Heart left ventricle (tissue), 16 donors: ENCODE measurements around the gene BTRC. TPM values are rescaled to one million over a fixed set of nuclear protein-coding genes. Genes with fewer than 3 reads are reported as not detected.
"Not testable (repeated sequence)": the region's sequence is repeated elsewhere in the genome, so short reads cannot be mapped to it uniquely, and the experiment has no call there.

Experiments used
- ATAC-seq, 4 donors: fragments of 200-7000 bp; cut with Tn5 transposase; one replicate each; pipeline ENCODE4 v1.9.1; 2020 to 2022; ENCODE audit warnings: moderate library complexity in 4 of 4, mild to moderate bottlenecking in 3 of 4, moderate number of reproducible peaks in 1 of 4
- DNase-seq, 5 donors: peaks; one replicate each; pipeline ENCODE4 v3.0.0-alpha.2; 2020
- H3K27ac ChIP-seq, 12 donors: fragments of 200-600 bp; sonication (generic) in 4 of 12; one replicate each; pipeline versions ENCODE4 v1.5.0 to v1.8.0; 2016 to 2022; ENCODE audit warnings: mild to moderate bottlenecking in 2 of 12
- H3K27me3 ChIP-seq, 9 donors: fragments of 200-600 bp; sonication (generic) in 2 of 9; one replicate each; pipeline versions ENCODE4 v1.5.1 to v1.8.0; 2016 to 2022; ENCODE audit warnings: mild to moderate bottlenecking in 3 of 9
- H3K36me3 ChIP-seq, 9 donors: fragments of 200-600 bp; sonication (generic) in 2 of 9; one replicate each; pipeline versions ENCODE4 v1.5.0 to v1.8.0; 2018 to 2022; ENCODE audit warnings: mild to moderate bottlenecking in 2 of 9
- H3K4me1 ChIP-seq, 12 donors: fragments of 200-600 bp; sonication (generic) in 4 of 12; one replicate each; pipeline versions ENCODE4 v1.5.0 to v1.8.0; 2016 to 2022; ENCODE audit warnings: mild to moderate bottlenecking in 3 of 12
- H3K4me3 ChIP-seq, 12 donors: fragments of 200-600 bp; sonication (generic) in 4 of 12; one replicate each; pipeline versions ENCODE4 v1.5.0 to v1.8.0; 2017 to 2022; ENCODE audit warnings: mild to moderate bottlenecking in 9 of 12, moderate library complexity in 4 of 12
- H3K9me3 ChIP-seq, 12 donors: fragments of 200-600 bp; sonication (generic) in 4 of 12; one replicate each; pipeline versions ENCODE4 v1.5.0 to v1.8.0; 2016 to 2022; ENCODE audit warnings: mild to moderate bottlenecking in 1 of 12
- CTCF ChIP-seq, 12 donors: fragments of 200-600 bp; sonication (generic) in 4 of 12; IDR thresholded peaks; one replicate each; pipeline versions ENCODE4 v1.5.0 to v1.8.0; 2018 to 2022; ENCODE audit warnings: antibody characterized with exemption in 12 of 12, mild to moderate bottlenecking in 5 of 12
- POLR2A ChIP-seq, 2 donors: fragments of 450-650 bp; IDR thresholded peaks; one replicate each; pipeline ENCODE4 v1.6.1; 2017; ENCODE audit warnings: antibody characterized with exemption in 2 of 2, mild to moderate bottlenecking in 2 of 2, moderate library complexity in 2 of 2
- WGBS, 4 donors: extraction: QIAGEN DNeasy Blood & Tissue Kit in 2 of 4; methylation state at CpG; one replicate each; pipeline versions ENCODE4 v1.1.5 to v1.1.7; 2013 to 2018; 5-methylcytosine and 5-hydroxymethylcytosine counted together
- intact Hi-C, 10 donors: fragments of 100-400 bp; cut with DNase I; formaldehyde crosslinking; loops; one replicate each; pipeline versions ENCODE4 v1.11.1 to v1.14.2; 2022
- polyA plus RNA-seq, 2 donors: library from polyadenylated mRNA; stranded (reverse); fragments of 200-250 nt; gene quantifications; one replicate each; pipeline ENCODE4 v1.2.3, GENCODE V29; 2013
- total RNA-seq, 9 donors: library from RNA; depleted of rRNA in 2 of 9; stranded (reverse); fragments of >200 nt in 2 of 9; fragmentation: NEBNext Ultra II Directional in 3 of 9; extraction: Animal tissue kit (Norgen Biotek cat#: 25700) in 3 of 9; gene quantifications; one replicate each; pipeline versions ENCODE4 v1.1.0 to v1.2.4, GENCODE V29; 2016 to 2023
- donor health status: ischemic (EF 13 %, LVEDD 7.1; RV severe dilation, severe dysfunction).
- donor health status: healthy with polysubstance abuse.
- donor health status: DM: no; HTN: yes; CAD: no.
- donor health status: DM: no; HTN: no; CAD: no.
- donor health status: ischemic (EF 25% LVEDD 6.9; RV normal size, moderate dysfunction).
- donor health status: ischemic (EF 25% LVEDD 5.7; RV mildly dilated, moderate dysfunction).
- donor health status: healthy.
- donor health status: DM: yes; HTN: yes; CAD: no.
- donor health status: ischemic (EF 35%, LVEDD 5.7; RV mildly dilated, moderate dysfunction).
- donor health status: nonischemic (EF 11% LVEDD 7.7; RV severe dilation, severe dysfunction).
- donor health status: DM: yes; HTN: yes; CAD: no.
- donor health status: PGD.
- donor health status: ischemic (EF 29% LVEDD 5.4; RV normal size, mild dysfunction).
- donor health status: nonischemic (EF 23%, LVEDD 6.1; RV moderate dilation, normal function).

Gene BTRC
- total and polyA plus RNA-seq, 11 donors, result 10.7 to 53.5 (median 32.1) TPM

GRCh38 chr10:101329341-101330032 lies 24.5 kb upstream of the BTRC start:
- no peak for ATAC-seq
- Histone ChIP-seq H3K4me1 (no peaks in the 10 kb centered on the region), H3K27me3 (peaks cover 0 to 7% (median 0%) of the 10 kb centered on the region in 9 donors), H3K36me3 (no peaks in the 10 kb centered on the region), H3K4me3 (no peak overlapping the region), H3K9me3 (no peaks in the 10 kb centered on the region), H3K27ac (no peak overlapping the region)
- intact Hi-C loops, result no loop called here
- 81 to 94% (median 87%) methylated on average over 3 of the region's 3 CpGs for WGBS, 4 donors
- TF ChIP-seq CTCF (IDR thresholded peaks at IDR 0.05) (no peak), POLR2A (IDR thresholded peaks at IDR 0.05) (no peak)
- DNase-seq, result no peak

- no peak for DNase-seq
- H3K27ac ChIP-seq, result no peak overlapping the region
These were observed 23.7 kb upstream of the BTRC start for GRCh38 chr10:101330231-101330630.

GRCh38 chr10:101330631-101331225 lies 23.2 kb upstream of the BTRC start:
- TF ChIP-seq POLR2A (IDR thresholded peaks at IDR 0.05) (no peak), CTCF (IDR thresholded peaks at IDR 0.05) (no peak)
- Histone ChIP-seq H3K4me1 (no peaks in the 10 kb centered on the region), H3K36me3 (no peaks in the 10 kb centered on the region), H3K4me3 (no peak overlapping the region), H3K27me3 (peaks cover 0 to 7% (median 0%) of the 10 kb centered on the region in 9 donors), H3K27ac (no peak overlapping the region), H3K9me3 (no peaks in the 10 kb centered on the region)
- 77 to 83% (median 81%) methylated on average over 14 of the region's 14 CpGs for WGBS, 4 donors
- intact Hi-C loops, result no loop called here
- ATAC-seq (no peak), DNase-seq (no peak)

More at GRCh38 chr10:101330231-101330630, 23.7 kb upstream of the BTRC start:
- ATAC-seq, result no peak
- no peak overlapping the region for H3K4me3 ChIP-seq
- 83 to 91% (median 90%) methylated on average over 4 of the region's 4 CpGs for WGBS, 4 donors
- H3K36me3 ChIP-seq, result no peaks in the 10 kb centered on the region
- H3K9me3 ChIP-seq, result no peaks in the 10 kb centered on the region
- no peaks in the 10 kb centered on the region for H3K4me1 ChIP-seq
- intact Hi-C loops, result no loop called here
- H3K27me3 ChIP-seq, result peaks cover 0 to 7% (median 0%) of the 10 kb centered on the region in 9 donors
- TF ChIP-seq POLR2A (IDR thresholded peaks at IDR 0.05) (no peak), CTCF (IDR thresholded peaks at IDR 0.05) (no peak)

- H3K36me3 ChIP-seq, result no peaks in the 10 kb centered on the region
- peaks cover 0 to 7% (median 0%) of the 10 kb centered on the region in 9 donors for H3K27me3 ChIP-seq
- no peak overlapping the region for H3K4me3 ChIP-seq
- intact Hi-C loops, result no loop called here
- no peaks in the 10 kb centered on the region for H3K4me1 ChIP-seq
- ATAC-seq (no peak), DNase-seq (no peak)
- H3K9me3 ChIP-seq, result no peaks in the 10 kb centered on the region
- 86 to 92% (median 88%) methylated on average over 2 of the region's 2 CpGs for WGBS, 4 donors
- TF ChIP-seq POLR2A (IDR thresholded peaks at IDR 0.05) (no peak), CTCF (IDR thresholded peaks at IDR 0.05) (no peak)
- no peak overlapping the region for H3K27ac ChIP-seq
These were observed 22.0 kb upstream of the BTRC start for GRCh38 chr10:101331956-101332355.

- intact Hi-C loops, H3K9me3 ChIP-seq, DNase-seq, H3K27ac ChIP-seq, ATAC-seq, H3K4me3 ChIP-seq, H3K36me3 ChIP-seq, H3K4me1 ChIP-seq, H3K27me3 ChIP-seq: not testable (repeated sequence)
- WGBS, 4 donors, result 79 to 89% (median 85%) methylated on average over 5 of the region's 5 CpGs
These were observed 19.7 kb upstream of the BTRC start for GRCh38 chr10:101334259-101334658.
